ENCODE data around the gene TEK.
A peak's percentile ranks its signal among the peaks of the same experiment; 100 is the strongest.
"Not testable (repeated sequence)": the region's sequence is repeated elsewhere in the genome, so short reads cannot be mapped to it uniquely, and the experiment has no call there.

Gene TEK

DNA sequence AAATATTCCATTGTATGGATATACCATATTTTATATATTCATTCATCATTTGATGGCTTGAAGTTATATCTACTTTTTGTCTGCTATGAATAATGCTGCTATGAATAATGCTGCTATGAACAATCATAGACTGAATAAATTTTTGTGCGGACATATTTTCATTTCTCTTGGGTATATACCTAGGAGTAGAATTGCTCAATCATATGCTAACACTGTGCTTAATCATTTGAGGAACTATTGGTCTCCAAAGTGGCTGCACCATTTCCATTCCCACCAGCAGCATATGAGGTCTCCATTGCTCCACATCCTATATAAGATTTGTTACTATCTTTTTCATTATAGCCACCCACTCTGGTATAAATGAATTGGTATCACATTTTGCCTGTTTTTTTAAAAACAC, 18.3 kb upstream of the TEK start:
- no peaks in the 10 kb centered on the region for H3K36me3 Mint-ChIP-seq (ENCODE audit: low read depth)
- TF ChIP-seq, protein P1, sequence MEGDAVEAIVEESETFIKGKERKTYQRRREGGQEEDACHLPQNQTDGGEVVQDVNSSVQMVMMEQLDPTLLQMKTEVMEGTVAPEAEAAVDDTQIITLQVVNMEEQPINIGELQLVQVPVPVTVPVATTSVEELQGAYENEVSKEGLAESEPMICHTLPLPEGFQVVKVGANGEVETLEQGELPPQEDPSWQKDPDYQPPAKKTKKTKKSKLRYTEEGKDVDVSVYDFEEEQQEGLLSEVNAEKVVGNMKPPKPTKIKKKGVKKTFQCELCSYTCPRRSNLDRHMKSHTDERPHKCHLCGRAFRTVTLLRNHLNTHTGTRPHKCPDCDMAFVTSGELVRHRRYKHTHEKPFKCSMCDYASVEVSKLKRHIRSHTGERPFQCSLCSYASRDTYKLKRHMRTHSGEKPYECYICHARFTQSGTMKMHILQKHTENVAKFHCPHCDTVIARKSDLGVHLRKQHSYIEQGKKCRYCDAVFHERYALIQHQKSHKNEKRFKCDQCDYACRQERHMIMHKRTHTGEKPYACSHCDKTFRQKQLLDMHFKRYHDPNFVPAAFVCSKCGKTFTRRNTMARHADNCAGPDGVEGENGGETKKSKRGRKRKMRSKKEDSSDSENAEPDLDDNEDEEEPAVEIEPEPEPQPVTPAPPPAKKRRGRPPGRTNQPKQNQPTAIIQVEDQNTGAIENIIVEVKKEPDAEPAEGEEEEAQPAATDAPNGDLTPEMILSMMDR (IDR thresholded peaks at IDR 0.05; ENCODE audit: unreplicated experiment in 3 of 3): no peak
- no peaks in the 10 kb centered on the region for H3K27me3 Mint-ChIP-seq (ENCODE audit: low read depth)
- no peak overlapping the region for H3K4me3 Mint-ChIP-seq
- no peak overlapping the region for H3K27ac Mint-ChIP-seq
- no peaks in the 10 kb centered on the region for H3K9me3 Mint-ChIP-seq
- H3K4me1 Mint-ChIP-seq: peaks cover 10% of the 10 kb centered on the region

DNA sequence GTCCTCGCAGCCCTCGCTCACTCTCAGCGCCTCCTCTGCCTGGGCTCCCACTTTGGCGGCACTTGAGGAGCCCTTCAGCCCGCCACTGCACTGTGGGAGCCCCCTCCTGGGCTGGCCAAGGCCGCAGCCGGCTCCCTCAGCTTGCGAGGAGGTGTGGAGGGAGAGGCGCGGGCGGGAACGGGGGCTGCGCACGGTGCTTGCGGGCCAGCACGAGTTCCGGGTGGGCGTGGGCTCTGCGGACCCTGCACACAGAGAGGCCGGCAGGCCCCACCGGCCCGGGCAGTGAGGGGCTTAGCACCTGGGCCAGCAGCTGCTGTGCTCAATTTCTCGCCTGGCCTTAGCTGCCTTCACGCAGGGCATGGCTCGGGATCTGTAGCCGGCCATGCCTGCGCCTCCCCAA, 16.5 kb upstream of the TEK start:
- H3K9me3 Mint-ChIP-seq; H3K4me1 Mint-ChIP-seq; H3K4me3 Mint-ChIP-seq; H3K36me3 Mint-ChIP-seq (ENCODE audit: low read depth); H3K27ac Mint-ChIP-seq; H3K27me3 Mint-ChIP-seq (ENCODE audit: low read depth): not testable (repeated sequence)

GRCh38 chr9:27093384-27094067, 15.5 kb upstream of the TEK start:
- not testable (repeated sequence) for H3K4me1 Mint-ChIP-seq; H3K36me3 Mint-ChIP-seq (ENCODE audit: low read depth); H3K4me3 Mint-ChIP-seq; H3K27me3 Mint-ChIP-seq (ENCODE audit: low read depth); H3K9me3 Mint-ChIP-seq
- peak overlapping the region in 2 of 3 experiments; percentile 28 to 73 for H3K27ac Mint-ChIP-seq

- Mint-ChIP-seq H3K27ac (peak overlapping the region; percentile 35 to 81 (median 73)), H3K4me3 (no peak overlapping the region), H3K36me3 (ENCODE audit: low read depth) (no peaks in the 10 kb centered on the region), H3K27me3 (ENCODE audit: low read depth) (no peaks in the 10 kb centered on the region), H3K4me1 (peaks cover 6% of the 10 kb centered on the region), H3K9me3 (no peaks in the 10 kb centered on the region)
- TF ChIP-seq, protein P1 (IDR thresholded peaks at IDR 0.05; ENCODE audit: unreplicated experiment in 3 of 3): no peak
Measured at GRCh38 chr9:27094640-27095298, 14.3 kb upstream of the TEK start.

GRCh38 chr9:27107241-27107640, 1.8 kb upstream of the TEK start:
- TF ChIP-seq, protein P1 (IDR thresholded peaks at IDR 0.05; ENCODE audit: unreplicated experiment in 3 of 3): no peak
- Mint-ChIP-seq H3K27ac (no peak overlapping the region), H3K36me3 (ENCODE audit: low read depth) (no peaks in the 10 kb centered on the region), H3K27me3 (ENCODE audit: low read depth) (no peaks in the 10 kb centered on the region), H3K9me3 (no peaks in the 10 kb centered on the region), H3K4me3 (no peak overlapping the region), H3K4me1 (peaks cover 6% of the 10 kb centered on the region)

GRCh38 chr9:27109621-27110020, 596 bp downstream of the TEK start:
- H3K9me3 Mint-ChIP-seq: no peaks in the 10 kb centered on the region
- TF ChIP-seq, protein P1 (IDR thresholded peaks at IDR 0.05; ENCODE audit: unreplicated experiment in 3 of 3): no peak
- peak overlapping the region; percentile 55 to 62 (median 56) for H3K4me3 Mint-ChIP-seq
- H3K27ac Mint-ChIP-seq: peak overlapping the region; percentile 24 to 69 (median 47)
- H3K27me3 Mint-ChIP-seq (ENCODE audit: low read depth): no peaks in the 10 kb centered on the region
- peaks cover 6% of the 10 kb centered on the region for H3K4me1 Mint-ChIP-seq
- H3K36me3 Mint-ChIP-seq (ENCODE audit: low read depth): no peaks in the 10 kb centered on the region

- TF ChIP-seq, protein P1 (IDR thresholded peaks at IDR 0.05; ENCODE audit: unreplicated experiment in 3 of 3): no peak
- H3K27me3 Mint-ChIP-seq (ENCODE audit: low read depth): no peaks in the 10 kb centered on the region
- no peaks in the 10 kb centered on the region for H3K36me3 Mint-ChIP-seq (ENCODE audit: low read depth)
- no peaks in the 10 kb centered on the region for H3K9me3 Mint-ChIP-seq
- peaks cover 6% of the 10 kb centered on the region for H3K4me1 Mint-ChIP-seq
- no peak overlapping the region for H3K27ac Mint-ChIP-seq
- H3K4me3 Mint-ChIP-seq: peak overlapping the region; percentile 17 to 62 (median 56)
Measured at GRCh38 chr9:27110181-27110580, 1.2 kb downstream of the TEK start.

Data from nephron (organoid).